A673 (cell line): ENCODE results near the gene RNF121. TPM values are rescaled to one million over a fixed set of nuclear protein-coding genes. Genes with fewer than 3 reads are reported as not detected.

ENCODE experiments used
- BruUV-seq: library from RNA; stranded (reverse); fragments of 400-500 nt; replicated peaks from 2 replicates; lab custom pipeline; 2021; lab: Mats Ljungman, UMichigan
- CTCF ChIA-PET: fragments of 300-600 bp; sonication (Branson Sonifier 250); formaldehyde crosslinking; loops from one replicate; lab custom pipeline; 2022; ENCODE audit warnings: antibody characterized with exemption; lab: Charles Lee
- POLR2A ChIA-PET: fragments of 300-600 bp; sonication (Branson Sonifier 250); formaldehyde crosslinking; loops from one replicate; lab custom pipeline; 2022; ENCODE audit warnings: antibody characterized with exemption; ENCODE audit not compliant: low non-redundant PET; lab: Charles Lee
- DNase-seq: peaks from one replicate; pipeline ENCODE4 v3.0.0-alpha.2; 2015; ENCODE audit warnings: low spot score
- H3K27ac ChIP-seq: fragments of 200-600 bp; sonication (generic); 2 replicates; pipeline ENCODE4 v1.5.1; 2016; ENCODE audit warnings: mixed run types, low read depth, mild to moderate bottlenecking, mixed read lengths, antibody characterized with exemption, low read length; ENCODE audit not compliant: poor library complexity, severe bottlenecking
- H3K27me3 ChIP-seq: fragments of 200-600 bp; sonication (generic); replicated peaks from 2 replicates; pipeline ENCODE4 v1.6.1; 2017; ENCODE audit warnings: mixed run types, low read depth, mild to moderate bottlenecking, mixed read lengths, antibody characterized with exemption, low read length; ENCODE audit not compliant: insufficient read depth, poor library complexity
- H3K36me3 ChIP-seq: fragments of 200-600 bp; sonication (generic); 2 replicates; pipeline ENCODE4 v1.6.1; 2016; ENCODE audit warnings: mixed run types, mild to moderate bottlenecking, mixed read lengths, antibody characterized with exemption, low read length; ENCODE audit not compliant: insufficient read depth, poor library complexity, severe bottlenecking
- H3K4me1 ChIP-seq: fragments of 200-600 bp; sonication (generic); 2 replicates; pipeline ENCODE4 v1.6.1; 2017; ENCODE audit warnings: mixed run types, mild to moderate bottlenecking, mixed read lengths, antibody characterized with exemption, low read length; ENCODE audit not compliant: insufficient read depth, poor library complexity, severe bottlenecking
- H3K4me3 ChIP-seq: fragments of 200-600 bp; sonication (generic); 2 replicates; pipeline ENCODE4 v1.5.1; 2016; ENCODE audit warnings: low read depth, mixed run types, mild to moderate bottlenecking, mixed read lengths, low read length; ENCODE audit not compliant: poor library complexity, severe bottlenecking
- H3K9me3 ChIP-seq: fragments of 200-600 bp; sonication (generic); 2 replicates; pipeline ENCODE4 v1.6.1; 2016; ENCODE audit warnings: mixed run types, low read depth, mild to moderate bottlenecking, mixed read lengths, antibody characterized with exemption, low read length; ENCODE audit not compliant: poor library complexity, severe bottlenecking
- CTCF ChIP-seq: fragments of 300-800, 200-600 bp; sonication (generic); conservative IDR thresholded peaks from 2 replicates; pipeline ENCODE4 v1.5.1; 2017; ENCODE audit warnings: low read depth, mild to moderate bottlenecking, antibody characterized with exemption, low read length, moderate library complexity, mixed read lengths
- EZH2 ChIP-seq: fragments of 200-600 bp; sonication (generic); IDR thresholded peaks from 2 replicates; pipeline ENCODE4 v1.6.1; 2017; ENCODE audit warnings: borderline replicate concordance, low read depth, mild to moderate bottlenecking, mixed read lengths, antibody characterized with exemption, low read length; ENCODE audit not compliant: poor library complexity, severe bottlenecking
- intact Hi-C: fragments of 100-400 bp; cut with micrococcal nuclease; formaldehyde crosslinking; loops from one replicate; pipeline ENCODE4 v1.10.0; 2022; ENCODE audit not compliant: unreplicated experiment
- total RNA-seq: library from RNA; stranded (reverse); gene quantifications from 2 replicates; pipeline ENCODE4 v1.2.3, GENCODE V29; 2021

RNF121 gene
- total RNA-seq, 1 experiment from 2014 or later = 59.1 TPM

DNA sequence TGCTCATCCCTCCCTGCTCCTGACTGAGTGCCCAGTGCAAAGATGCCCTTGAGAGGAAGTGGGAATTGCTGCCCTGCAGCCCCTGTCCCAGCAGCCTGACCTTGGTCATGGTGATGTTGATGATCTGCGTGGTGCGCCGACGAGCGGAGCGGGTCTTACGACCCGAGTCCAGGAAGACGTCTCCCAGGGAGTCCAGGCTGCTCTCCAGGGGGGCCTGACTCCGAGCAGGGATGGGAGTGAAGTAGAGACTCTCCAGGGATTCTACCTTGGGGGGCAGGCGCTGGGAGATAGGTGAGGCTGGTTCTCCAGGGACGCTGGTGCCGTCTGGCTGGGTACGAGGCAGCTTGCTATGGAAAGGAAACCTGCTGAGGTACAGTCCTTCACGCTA, 78.2 kb downstream of the RNF121 start:
- BruUV-seq = no TSS peak
- CTCF ChIA-PET = no interaction called here

GRCh38 chr11:72007587-72007986, 78.7 kb downstream of the RNF121 start:
- intact Hi-C loops = no loop called here
- H3K9me3 ChIP-seq = no peaks in the 10 kb centered on the region
- peaks cover 98% of the 10 kb centered on the region for H3K36me3 ChIP-seq
- no peak for DNase-seq
- TF ChIP-seq CTCF (no peak), EZH2 (no peak)
- H3K27ac ChIP-seq = no peak overlapping the region
- H3K27me3 ChIP-seq = no peaks in the 10 kb centered on the region
- BruUV-seq = no TSS peak
- CTCF ChIA-PET = no interaction called here
- no peaks in the 10 kb centered on the region for H3K4me1 ChIP-seq
- POLR2A ChIA-PET = no interaction called here
- no peak overlapping the region for H3K4me3 ChIP-seq

More for the DNA sequence above, 78.2 kb downstream of the RNF121 start:
- H3K4me1 ChIP-seq = no peaks in the 10 kb centered on the region
- H3K9me3 ChIP-seq = no peaks in the 10 kb centered on the region
- no peak for TF ChIP-seq EZH2
- no peak for TF ChIP-seq CTCF
- POLR2A ChIA-PET = no interaction called here
- H3K27me3 ChIP-seq = no peaks in the 10 kb centered on the region
- no peak overlapping the region for H3K4me3 ChIP-seq
- peaks cover 98% of the 10 kb centered on the region for H3K36me3 ChIP-seq
- no peak overlapping the region for H3K27ac ChIP-seq
- intact Hi-C loops = no loop called here
- DNase-seq = no peak

- TF ChIP-seq EZH2 = no peak
- no peak for TF ChIP-seq CTCF
- H3K4me1 ChIP-seq = no peaks in the 10 kb centered on the region
- H3K9me3 ChIP-seq = no peaks in the 10 kb centered on the region
- no peak overlapping the region for H3K27ac ChIP-seq
- BruUV-seq = TSS peak; percentile 7
- ChIA-PET POLR2A (no interaction called here), CTCF (no interaction called here)
- intact Hi-C loops = no loop called here
- no peak for DNase-seq
- no peak overlapping the region for H3K4me3 ChIP-seq
- H3K36me3 ChIP-seq = peaks cover 98% of the 10 kb centered on the region
- no peaks in the 10 kb centered on the region for H3K27me3 ChIP-seq
Measured at GRCh38 chr11:72008728-72009127, 79.9 kb downstream of the RNF121 start.
